ENCODE measurements around the gene KLHL35.
A peak's percentile ranks its signal among the peaks of the same experiment; 100 is the strongest.

KLHL35 gene

GRCh38 chr11:75440960-75441803 lies 8.2 kb upstream of the KLHL35 start:
- no peak for DNase-seq

- DNase-seq = no peak
Observed at GRCh38 chr11:75439495-75440120, 6.6 kb upstream of the KLHL35 start.

GRCh38 chr11:75439026-75439425 lies 6.0 kb upstream of the KLHL35 start:
- DNase-seq = no peak

- no peak for DNase-seq
Observed at GRCh38 chr11:75437966-75438659, 5.1 kb upstream of the KLHL35 start.

- no peak for DNase-seq
Observed at GRCh38 chr11:75436806-75437205, 3.8 kb upstream of the KLHL35 start.

GRCh38 chr11:75435571-75435925 lies 2.5 kb upstream of the KLHL35 start:
- DNase-seq = no peak

- no peak for DNase-seq
Observed at GRCh38 chr11:75434886-75435570, 2.0 kb upstream of the KLHL35 start.

- no peak for DNase-seq
Observed at GRCh38 chr11:75434051-75434450, 1.0 kb upstream of the KLHL35 start.

GRCh38 chr11:75433443-75433842 lies 440 bp upstream of the KLHL35 start:
- DNase-seq = no peak

- no peak for DNase-seq
Observed at GRCh38 chr11:75431533-75432525, 1.2 kb downstream of the KLHL35 start.

- DNase-seq = no peak
Observed at GRCh38 chr11:75430714-75431532, 2.1 kb downstream of the KLHL35 start.

- peak; percentile 84 to 90 for DNase-seq
Observed at GRCh38 chr11:75429902-75430713, 2.9 kb downstream of the KLHL35 start.

- no peak for DNase-seq
Observed at GRCh38 chr11:75429641-75429901, 3.4 kb downstream of the KLHL35 start.

GRCh38 chr11:75428989-75429640 lies 3.9 kb downstream of the KLHL35 start:
- no peak for DNase-seq

GRCh38 chr11:75428281-75428724 lies 4.7 kb downstream of the KLHL35 start:
- DNase-seq = no peak

GRCh38 chr11:75427181-75427580 lies 5.8 kb downstream of the KLHL35 start:
- no peak for DNase-seq

- DNase-seq = no peak
Observed at GRCh38 chr11:75426720-75427086, 6.3 kb downstream of the KLHL35 start.

- no peak for DNase-seq
Observed at GRCh38 chr11:75425422-75425821, 7.6 kb downstream of the KLHL35 start.

- DNase-seq = no peak
Observed at GRCh38 chr11:75424396-75424795, 8.6 kb downstream of the KLHL35 start.

GRCh38 chr11:75423721-75424120 lies 9.3 kb downstream of the KLHL35 start:
- no peak for DNase-seq

All from NCI-H1930 (cell line).